Measurements from ENCODE around the gene EFTUD2. TPM values are rescaled to one million over a fixed set of nuclear protein-coding genes. Genes with fewer than 3 reads are reported as not detected.
"Not testable (repeated sequence)": the region's sequence is repeated elsewhere in the genome, so short reads cannot be mapped to it uniquely, and the experiment has no call there.

EFTUD2 gene
- total RNA-seq = 100 to 1,000 TPM; 133 to 145 TPM

GRCh38 chr17:44899074-44899782, at the start of gene EFTUD2:
EFTUD2 (minus strand) TSS chr17:44899445; CDS start chr17:44894521, 4,924 bp downstream.
- Mint-ChIP-seq H3K27ac (peak within 1 kb of the TSS; percentile 99), H3K4me1 (peaks cover 23% of the 10 kb centered on the region), H3K4me3 (peak within 1 kb of the TSS; percentile 93), H3K36me3 (ENCODE audit: low read depth) (peaks cover 10% of the 10 kb centered on the region), H3K27me3 (peaks cover 6% of the 10 kb centered on the region), H3K9me3 (no peaks in the 10 kb centered on the region)
- peak; percentile 92 for DNase-seq
- ChIA-PET POLR2A (no interaction called here), CTCF (interaction anchor here (0.7 to 2.1 kb wide), 9 partner anchors 10 to 250 kb away, joined by 3 to 8 read pairs (median 3); partner anchors contain the start of genes ACBD4 and HEXIM1)

- no peak for DNase-seq
- no peaks in the 10 kb centered on the region for H3K9me3 Mint-ChIP-seq
- peak overlapping the region; percentile 97 for H3K4me3 Mint-ChIP-seq
- H3K36me3 Mint-ChIP-seq (ENCODE audit: low read depth) = peaks cover 21% of the 10 kb centered on the region
- CTCF ChIA-PET = no interaction called here
- no peaks in the 10 kb centered on the region for H3K27me3 Mint-ChIP-seq
- POLR2A ChIA-PET = no interaction called here
- peaks cover 27% of the 10 kb centered on the region for H3K4me1 Mint-ChIP-seq
- H3K27ac Mint-ChIP-seq = peak overlapping the region; percentile 94
These were observed 49.1 kb upstream of the EFTUD2 start for GRCh38 chr17:44948315-44948795.

- Mint-ChIP-seq H3K4me1 (peaks cover 32% of the 10 kb centered on the region), H3K9me3 (no peaks in the 10 kb centered on the region), H3K36me3 (ENCODE audit: low read depth) (peaks cover 27% of the 10 kb centered on the region), H3K27me3 (no peaks in the 10 kb centered on the region), H3K4me3 (peak within 1 kb of the TSS; percentile 97), H3K27ac (peak within 1 kb of the TSS; percentile 94)
- DNase-seq = peak; percentile 95
- POLR2A ChIA-PET = no interaction called here
- CTCF ChIA-PET = interaction anchor here (0.9 to 1.2 kb wide), 3 partner anchors 10 to 188 kb away, joined by 3 to 4 read pairs (median 3); partner anchors contain the start of gene ACBD4
These were observed 48.4 kb upstream of the EFTUD2 start, which contains the start of gene KIF18B for GRCh38 chr17:44947461-44948314. KIF18B (minus strand) TSS chr17:44947773; CDS start chr17:44936344, 11,429 bp downstream.

GRCh38 chr17:44945652-44946051, 46.4 kb upstream of the EFTUD2 start:
- Mint-ChIP-seq H3K36me3 (ENCODE audit: low read depth) (peaks cover 38% of the 10 kb centered on the region), H3K4me1 (peaks cover 48% of the 10 kb centered on the region), H3K4me3 (peak overlapping the region; percentile 97)
- H3K27ac Mint-ChIP-seq, POLR2A ChIA-PET, DNase-seq, H3K9me3 Mint-ChIP-seq, H3K27me3 Mint-ChIP-seq: not testable (repeated sequence)
- CTCF ChIA-PET = interaction anchor here (0.6 to 1.2 kb wide), 3 partner anchors 10 to 151 kb away, joined by 3 to 4 read pairs (median 3); no protein-coding TSS in a partner anchor

GRCh38 chr17:44942456-44942855, 43.2 kb upstream of the EFTUD2 start:
- ChIA-PET CTCF (interaction anchor here (0.8 kb wide), 1 partner anchor 22 kb away, joined by 3 read pairs; no protein-coding TSS in a partner anchor), POLR2A (no interaction called here)
- no peak overlapping the region for H3K4me3 Mint-ChIP-seq
- DNase-seq = no peak
- no peaks in the 10 kb centered on the region for H3K27me3 Mint-ChIP-seq
- H3K4me1 Mint-ChIP-seq = peaks cover 48% of the 10 kb centered on the region
- H3K9me3 Mint-ChIP-seq = no peaks in the 10 kb centered on the region
- peaks cover 59% of the 10 kb centered on the region for H3K36me3 Mint-ChIP-seq (ENCODE audit: low read depth)
- no peak overlapping the region for H3K27ac Mint-ChIP-seq

GRCh38 chr17:44941712-44942331, 42.6 kb upstream of the EFTUD2 start:
- H3K4me3 Mint-ChIP-seq = no peak overlapping the region
- no peaks in the 10 kb centered on the region for H3K27me3 Mint-ChIP-seq
- no peaks in the 10 kb centered on the region for H3K9me3 Mint-ChIP-seq
- ChIA-PET POLR2A (no interaction called here), CTCF (interaction anchor here (0.8 to 1.0 kb wide), 2 partner anchors 21 to 193 kb away, joined by 3 read pairs; no protein-coding TSS in a partner anchor)
- H3K4me1 Mint-ChIP-seq = peaks cover 48% of the 10 kb centered on the region
- no peak overlapping the region for H3K27ac Mint-ChIP-seq
- DNase-seq = no peak
- H3K36me3 Mint-ChIP-seq (ENCODE audit: low read depth) = peaks cover 63% of the 10 kb centered on the region

- ChIA-PET CTCF (interaction anchor here (1.5 kb wide), 1 partner anchor 20 kb away, joined by 4 read pairs; no protein-coding TSS in a partner anchor), POLR2A (no interaction called here)
- no peak for DNase-seq
- H3K27me3 Mint-ChIP-seq = no peaks in the 10 kb centered on the region
- H3K4me3 Mint-ChIP-seq = no peak overlapping the region
- no peak overlapping the region for H3K27ac Mint-ChIP-seq
- no peaks in the 10 kb centered on the region for H3K9me3 Mint-ChIP-seq
- peaks cover 60% of the 10 kb centered on the region for H3K36me3 Mint-ChIP-seq (ENCODE audit: low read depth)
- peaks cover 40% of the 10 kb centered on the region for H3K4me1 Mint-ChIP-seq
These were observed 41.5 kb upstream of the EFTUD2 start for GRCh38 chr17:44940768-44941167.

GRCh38 chr17:44940317-44940716, 41.1 kb upstream of the EFTUD2 start:
- peaks cover 64% of the 10 kb centered on the region for H3K36me3 Mint-ChIP-seq (ENCODE audit: low read depth)
- no peaks in the 10 kb centered on the region for H3K27me3 Mint-ChIP-seq
- ChIA-PET POLR2A (no interaction called here), CTCF (interaction anchor here (0.8 to 1.5 kb wide), 3 partner anchors 8 to 20 kb away, joined by 3 to 4 read pairs (median 3); no protein-coding TSS in a partner anchor)
- no peak for DNase-seq
- no peak overlapping the region for H3K27ac Mint-ChIP-seq
- peaks cover 39% of the 10 kb centered on the region for H3K4me1 Mint-ChIP-seq
- H3K9me3 Mint-ChIP-seq = no peaks in the 10 kb centered on the region
- H3K4me3 Mint-ChIP-seq = no peak overlapping the region

- peaks cover 9% of the 10 kb centered on the region for H3K4me1 Mint-ChIP-seq
- H3K36me3 Mint-ChIP-seq (ENCODE audit: low read depth) = peaks cover 52% of the 10 kb centered on the region
- no peak for DNase-seq
- H3K9me3 Mint-ChIP-seq = no peaks in the 10 kb centered on the region
- no peak overlapping the region for H3K27ac Mint-ChIP-seq
- H3K27me3 Mint-ChIP-seq = no peaks in the 10 kb centered on the region
- no peak overlapping the region for H3K4me3 Mint-ChIP-seq
- POLR2A ChIA-PET = no interaction called here
- CTCF ChIA-PET = no interaction called here
These were observed 35.9 kb upstream of the EFTUD2 start for GRCh38 chr17:44935116-44935515.

- H3K36me3 Mint-ChIP-seq (ENCODE audit: low read depth) = peaks cover 51% of the 10 kb centered on the region
- H3K4me3 Mint-ChIP-seq = no peak overlapping the region
- H3K4me1 Mint-ChIP-seq = peaks cover 5% of the 10 kb centered on the region
- CTCF ChIA-PET = interaction anchor here (2.2 kb wide), 1 partner anchor 53 kb away, joined by 4 read pairs; no protein-coding TSS in a partner anchor
- H3K27me3 Mint-ChIP-seq = no peaks in the 10 kb centered on the region
- no peak overlapping the region for H3K27ac Mint-ChIP-seq
- H3K9me3 Mint-ChIP-seq = no peaks in the 10 kb centered on the region
- POLR2A ChIA-PET = no interaction called here
- no peak for DNase-seq
These were observed 35.5 kb upstream of the EFTUD2 start for GRCh38 chr17:44934745-44935105.

GRCh38 chr17:44933824-44934744, 34.8 kb upstream of the EFTUD2 start:
- H3K27ac Mint-ChIP-seq = no peak overlapping the region
- no peaks in the 10 kb centered on the region for H3K9me3 Mint-ChIP-seq
- DNase-seq = no peak
- peaks cover 3% of the 10 kb centered on the region for H3K4me1 Mint-ChIP-seq
- POLR2A ChIA-PET = no interaction called here
- no peak overlapping the region for H3K4me3 Mint-ChIP-seq
- peaks cover 53% of the 10 kb centered on the region for H3K36me3 Mint-ChIP-seq (ENCODE audit: low read depth)
- no peaks in the 10 kb centered on the region for H3K27me3 Mint-ChIP-seq
- CTCF ChIA-PET = interaction anchor here (1.2 to 2.2 kb wide), 2 partner anchors 44 to 53 kb away, joined by 4 to 5 read pairs; no protein-coding TSS in a partner anchor

- ChIA-PET CTCF (interaction anchor here (1.2 to 2.2 kb wide), 3 partner anchors 31 to 51 kb away, joined by 3 to 5 read pairs (median 4); no protein-coding TSS in a partner anchor), POLR2A (no interaction called here)
- peaks cover 51% of the 10 kb centered on the region for H3K36me3 Mint-ChIP-seq (ENCODE audit: low read depth)
- no peak overlapping the region for H3K27ac Mint-ChIP-seq
- H3K9me3 Mint-ChIP-seq = no peaks in the 10 kb centered on the region
- DNase-seq = no peak
- no peaks in the 10 kb centered on the region for H3K27me3 Mint-ChIP-seq
- H3K4me3 Mint-ChIP-seq = no peak overlapping the region
- no peaks in the 10 kb centered on the region for H3K4me1 Mint-ChIP-seq
These were observed 33.5 kb upstream of the EFTUD2 start for GRCh38 chr17:44932787-44933097.

Measured in activated CD4-positive, alpha-beta T cell treated with anti-CD3 and anti-CD28 coated beads, Interleukin-2, amount 10 ng/mL, durations not matched to agents 7 days and 5 days (primary cell).